ENCODE measurements around the gene G6PC1.
"Not testable (repeated sequence)": the region's sequence is repeated elsewhere in the genome, so short reads cannot be mapped to it uniquely, and the experiment has no call there.

The G6PC1 gene

GRCh38 chr17:42865638-42866094 is 34.9 kb upstream of the G6PC1 start:
- Histone ChIP-seq H3K9ac (ENCODE audit: low read length) (no peak overlapping the region), H3K4me3 (ENCODE audit: low read length) (no peak overlapping the region), H3K36me3 (ENCODE audit: control insufficient read depth, insufficient read depth, low read length) (no peaks in the 10 kb centered on the region), H3K27ac (ENCODE audit: low read depth, low read length) (no peak overlapping the region), H3K27me3 (ENCODE audit: control insufficient read depth, insufficient read depth, low read length) (no peaks in the 10 kb centered on the region), H3K4me1 (ENCODE audit: control insufficient read depth, insufficient read depth, low read length) (no peaks in the 10 kb centered on the region)

GRCh38 chr17:42866216-42866615 is 34.4 kb upstream of the G6PC1 start:
- no peak overlapping the region for H3K9ac ChIP-seq (ENCODE audit: low read length)
- H3K27ac ChIP-seq (ENCODE audit: low read depth, low read length): no peak overlapping the region
- H3K4me1 ChIP-seq (ENCODE audit: control insufficient read depth, insufficient read depth, low read length): no peaks in the 10 kb centered on the region
- H3K36me3 ChIP-seq (ENCODE audit: control insufficient read depth, insufficient read depth, low read length): no peaks in the 10 kb centered on the region
- no peak overlapping the region for H3K4me3 ChIP-seq (ENCODE audit: low read length)
- H3K27me3 ChIP-seq (ENCODE audit: control insufficient read depth, insufficient read depth, low read length): no peaks in the 10 kb centered on the region

- H3K27me3 ChIP-seq (ENCODE audit: control insufficient read depth, insufficient read depth, low read length): no peaks in the 10 kb centered on the region
- H3K4me3 ChIP-seq (ENCODE audit: low read length): no peak overlapping the region
- no peak overlapping the region for H3K27ac ChIP-seq (ENCODE audit: low read depth, low read length)
- H3K36me3 ChIP-seq (ENCODE audit: control insufficient read depth, insufficient read depth, low read length): no peaks in the 10 kb centered on the region
- no peak overlapping the region for H3K9ac ChIP-seq (ENCODE audit: low read length)
- no peaks in the 10 kb centered on the region for H3K4me1 ChIP-seq (ENCODE audit: control insufficient read depth, insufficient read depth, low read length)
Measured at GRCh38 chr17:42866631-42867575, 33.7 kb upstream of the G6PC1 start.

- H3K27ac ChIP-seq (ENCODE audit: low read depth, low read length); H3K9ac ChIP-seq (ENCODE audit: low read length); H3K27me3 ChIP-seq (ENCODE audit: control insufficient read depth, insufficient read depth, low read length); H3K4me3 ChIP-seq (ENCODE audit: low read length); H3K4me1 ChIP-seq (ENCODE audit: control insufficient read depth, insufficient read depth, low read length); H3K36me3 ChIP-seq (ENCODE audit: control insufficient read depth, insufficient read depth, low read length): not testable (repeated sequence)
Measured at GRCh38 chr17:42867694-42868261, 32.8 kb upstream of the G6PC1 start.

GRCh38 chr17:42868338-42868737 is 32.3 kb upstream of the G6PC1 start:
- no peaks in the 10 kb centered on the region for H3K36me3 ChIP-seq (ENCODE audit: control insufficient read depth, insufficient read depth, low read length)
- H3K4me1 ChIP-seq (ENCODE audit: control insufficient read depth, insufficient read depth, low read length): no peaks in the 10 kb centered on the region
- H3K27me3 ChIP-seq (ENCODE audit: control insufficient read depth, insufficient read depth, low read length): no peaks in the 10 kb centered on the region
- no peak overlapping the region for H3K4me3 ChIP-seq (ENCODE audit: low read length)
- H3K27ac ChIP-seq (ENCODE audit: low read depth, low read length): no peak overlapping the region
- H3K9ac ChIP-seq (ENCODE audit: low read length): no peak overlapping the region

GRCh38 chr17:42871647-42872046 is 29.0 kb upstream of the G6PC1 start:
- Histone ChIP-seq H3K27ac (ENCODE audit: low read depth, low read length) (no peak overlapping the region), H3K36me3 (ENCODE audit: control insufficient read depth, insufficient read depth, low read length) (no peaks in the 10 kb centered on the region), H3K27me3 (ENCODE audit: control insufficient read depth, insufficient read depth, low read length) (no peaks in the 10 kb centered on the region), H3K9ac (ENCODE audit: low read length) (no peak overlapping the region), H3K4me1 (ENCODE audit: control insufficient read depth, insufficient read depth, low read length) (no peaks in the 10 kb centered on the region), H3K4me3 (ENCODE audit: low read length) (no peak overlapping the region)

GRCh38 chr17:42872251-42872965 is 28.2 kb upstream of the G6PC1 start:
- H3K4me1 ChIP-seq (ENCODE audit: control insufficient read depth, insufficient read depth, low read length): no peaks in the 10 kb centered on the region
- no peak overlapping the region for H3K27ac ChIP-seq (ENCODE audit: low read depth, low read length)
- no peak overlapping the region for H3K9ac ChIP-seq (ENCODE audit: low read length)
- H3K4me3 ChIP-seq (ENCODE audit: low read length): no peak overlapping the region
- H3K36me3 ChIP-seq (ENCODE audit: control insufficient read depth, insufficient read depth, low read length): no peaks in the 10 kb centered on the region
- H3K27me3 ChIP-seq (ENCODE audit: control insufficient read depth, insufficient read depth, low read length): no peaks in the 10 kb centered on the region

GRCh38 chr17:42873315-42873714 is 27.3 kb upstream of the G6PC1 start:
- H3K36me3 ChIP-seq (ENCODE audit: control insufficient read depth, insufficient read depth, low read length): no peaks in the 10 kb centered on the region

GRCh38 chr17:42873932-42874695 is 26.5 kb upstream of the G6PC1 start:
- H3K27ac ChIP-seq (ENCODE audit: low read depth, low read length); H3K4me1 ChIP-seq (ENCODE audit: control insufficient read depth, insufficient read depth, low read length): not testable (repeated sequence)

More at GRCh38 chr17:42873315-42873714, 27.3 kb upstream of the G6PC1 start:
- no peaks in the 10 kb centered on the region for H3K4me1 ChIP-seq (ENCODE audit: control insufficient read depth, insufficient read depth, low read length)
- no peaks in the 10 kb centered on the region for H3K27me3 ChIP-seq (ENCODE audit: control insufficient read depth, insufficient read depth, low read length)
- H3K4me3 ChIP-seq (ENCODE audit: low read length): no peak overlapping the region
- H3K27ac ChIP-seq (ENCODE audit: low read depth, low read length): no peak overlapping the region
- no peak overlapping the region for H3K9ac ChIP-seq (ENCODE audit: low read length)

GRCh38 chr17:42877037-42877436 is 23.6 kb upstream of the G6PC1 start:
- Histone ChIP-seq H3K27me3 (ENCODE audit: control insufficient read depth, insufficient read depth, low read length) (no peaks in the 10 kb centered on the region), H3K36me3 (ENCODE audit: control insufficient read depth, insufficient read depth, low read length) (no peaks in the 10 kb centered on the region), H3K4me1 (ENCODE audit: control insufficient read depth, insufficient read depth, low read length) (no peaks in the 10 kb centered on the region), H3K9ac (ENCODE audit: low read length) (no peak overlapping the region), H3K4me3 (ENCODE audit: low read length) (no peak overlapping the region), H3K27ac (ENCODE audit: low read depth, low read length) (no peak overlapping the region)

More at GRCh38 chr17:42873932-42874695, 26.5 kb upstream of the G6PC1 start:
- not testable (repeated sequence) for H3K4me3 ChIP-seq (ENCODE audit: low read length); H3K36me3 ChIP-seq (ENCODE audit: control insufficient read depth, insufficient read depth, low read length); H3K27me3 ChIP-seq (ENCODE audit: control insufficient read depth, insufficient read depth, low read length); H3K9ac ChIP-seq (ENCODE audit: low read length)

- no peak overlapping the region for H3K27ac ChIP-seq (ENCODE audit: low read depth, low read length)
- H3K4me1 ChIP-seq (ENCODE audit: control insufficient read depth, insufficient read depth, low read length): no peaks in the 10 kb centered on the region
- H3K36me3 ChIP-seq (ENCODE audit: control insufficient read depth, insufficient read depth, low read length): no peaks in the 10 kb centered on the region
- no peak overlapping the region for H3K4me3 ChIP-seq (ENCODE audit: low read length)
- no peak overlapping the region for H3K9ac ChIP-seq (ENCODE audit: low read length)
- H3K27me3 ChIP-seq (ENCODE audit: control insufficient read depth, insufficient read depth, low read length): no peaks in the 10 kb centered on the region
Measured at GRCh38 chr17:42878123-42878880, 22.3 kb upstream of the G6PC1 start.
